ENCODE results near the gene CHRDL2. TPM values are rescaled to one million over a fixed set of nuclear protein-coding genes. Genes with fewer than 3 reads are reported as not detected.

Gene CHRDL2
- total RNA-seq, 1 experiment from 2014 or later = not detected

- DNase-seq (ENCODE audit: low read depth) = no peak
- in situ Hi-C loops (cut with HindIII; ENCODE audit: low pct_unique_long_range_greater_than_20kb, low sequenced_read_pairs) = no loop called here
These were observed 10.4 kb downstream of the CHRDL2 start for GRCh38 chr11:74720596-74721478.

DNA sequence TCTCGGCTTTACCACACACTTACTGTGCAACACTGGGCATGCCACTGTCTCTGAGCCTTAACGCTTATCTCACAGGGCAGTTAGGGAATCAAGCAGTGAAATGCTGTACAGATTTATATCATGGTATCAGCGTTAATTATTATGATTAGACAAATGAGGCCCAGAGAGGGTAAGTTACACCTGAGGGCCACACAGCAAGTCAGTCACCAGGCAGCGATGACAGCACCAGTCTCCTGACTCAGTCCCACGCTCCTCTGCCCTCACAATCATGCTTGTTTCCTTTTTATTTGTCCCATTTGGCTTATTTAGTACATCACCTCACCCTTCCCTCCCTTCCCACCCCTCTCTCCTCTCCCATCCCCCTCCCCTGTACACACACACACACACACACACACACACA lies 12.2 kb downstream of the CHRDL2 start:
- DNase-seq (ENCODE audit: low read depth) = no peak
- in situ Hi-C loops (cut with HindIII; ENCODE audit: low pct_unique_long_range_greater_than_20kb, low sequenced_read_pairs) = no loop called here

DNA sequence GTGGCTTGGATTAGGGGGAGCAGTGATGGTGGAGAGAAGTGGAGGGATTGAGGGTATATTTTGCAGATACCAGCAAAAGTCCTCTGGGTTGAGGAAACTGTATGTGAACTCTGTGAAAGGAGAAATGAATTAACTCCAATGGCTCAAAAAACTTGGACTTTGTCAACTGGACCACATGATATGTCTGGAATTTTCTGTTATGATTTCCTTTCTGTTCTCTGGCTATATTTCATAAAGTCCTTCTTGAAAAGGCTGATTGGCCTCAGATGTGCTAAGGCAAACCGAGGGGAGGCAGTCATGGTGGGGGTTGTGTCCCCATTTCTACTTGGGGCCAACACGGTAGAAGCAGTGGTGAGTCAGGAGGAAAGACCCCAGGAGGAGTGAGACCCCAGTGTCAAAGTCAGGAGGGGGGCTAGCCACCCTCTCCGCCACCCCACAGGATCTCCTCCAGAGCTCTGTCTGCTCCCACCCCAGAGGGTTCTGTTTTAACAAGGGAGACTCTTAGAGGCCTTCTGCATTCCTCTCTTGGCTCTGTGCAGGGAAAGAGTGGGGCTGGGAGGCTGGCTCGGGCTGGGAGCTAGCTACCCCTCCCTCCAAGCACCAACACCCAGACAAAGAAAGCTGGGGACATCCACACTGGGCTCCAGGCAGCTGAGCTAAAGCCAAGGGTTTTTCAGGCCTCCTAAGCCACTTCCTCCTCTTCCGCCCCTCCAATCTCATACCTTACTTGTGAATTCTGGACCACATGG lies 13.8 kb downstream of the CHRDL2 start:
- in situ Hi-C loops (cut with HindIII; ENCODE audit: low pct_unique_long_range_greater_than_20kb, low sequenced_read_pairs) = no loop called here

GRCh38 chr11:74714904-74715303 lies 16.3 kb downstream of the CHRDL2 start:
- DNase-seq (ENCODE audit: low read depth) = no peak
- in situ Hi-C loops (cut with HindIII; ENCODE audit: low pct_unique_long_range_greater_than_20kb, low sequenced_read_pairs) = no loop called here

More for the DNA sequence above, 13.8 kb downstream of the CHRDL2 start:
- DNase-seq (ENCODE audit: low read depth) = no peak

- DNase-seq (ENCODE audit: low read depth) = no peak
- in situ Hi-C loops (cut with HindIII; ENCODE audit: low pct_unique_long_range_greater_than_20kb, low sequenced_read_pairs) = no loop called here
These were observed 17.5 kb downstream of the CHRDL2 start for GRCh38 chr11:74713686-74714085.

- DNase-seq (ENCODE audit: low read depth) = no peak
- in situ Hi-C loops (cut with HindIII; ENCODE audit: low pct_unique_long_range_greater_than_20kb, low sequenced_read_pairs) = no loop called here
These were observed 20.8 kb downstream of the CHRDL2 start for GRCh38 chr11:74710281-74710938.

GRCh38 chr11:74709175-74709574 lies 22.1 kb downstream of the CHRDL2 start:
- DNase-seq (ENCODE audit: low read depth) = no peak
- in situ Hi-C loops (cut with HindIII; ENCODE audit: low pct_unique_long_range_greater_than_20kb, low sequenced_read_pairs) = no loop called here

DNA sequence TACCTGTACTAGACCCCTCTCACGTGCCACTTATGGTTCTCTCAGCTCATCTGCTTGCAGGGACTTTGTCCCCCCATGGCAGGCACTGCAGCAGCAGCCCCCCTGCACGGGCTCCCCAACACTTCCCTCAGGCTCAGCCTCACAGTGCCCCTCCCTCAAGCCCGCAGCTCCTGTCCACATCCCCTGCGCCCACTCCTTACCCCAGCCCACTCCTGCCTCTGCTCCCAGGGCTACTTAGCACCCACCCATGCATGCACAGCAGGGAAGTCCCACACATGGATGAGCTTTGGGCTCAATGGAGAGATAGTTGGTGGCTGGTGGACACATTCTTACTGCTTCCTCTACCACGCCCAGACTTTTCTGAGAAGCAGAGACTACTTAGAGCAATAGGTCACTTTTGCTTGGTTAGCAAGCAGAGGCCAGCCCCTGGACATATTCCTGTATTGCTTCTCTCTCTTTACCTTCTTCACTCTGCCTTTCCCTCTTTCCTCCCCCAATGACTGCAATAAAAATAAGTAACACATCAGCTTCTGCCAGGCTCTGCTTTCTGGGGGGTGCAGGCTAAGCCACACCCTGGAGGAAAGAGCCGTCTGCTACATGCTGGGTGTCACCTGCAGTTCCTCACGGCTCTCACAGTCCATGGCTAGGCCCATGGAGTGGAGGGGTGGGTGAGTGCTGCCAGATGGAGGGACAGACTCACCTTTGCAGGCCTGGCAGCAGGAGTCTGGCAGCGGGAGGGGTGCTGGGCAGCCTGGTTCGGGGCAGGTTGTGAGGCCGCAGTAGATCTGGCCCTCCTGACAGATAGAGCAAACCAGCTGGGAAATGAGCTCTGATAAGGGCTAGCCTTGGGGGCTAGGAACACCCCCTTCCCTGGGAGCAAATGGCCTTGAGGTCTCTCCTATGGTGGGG lies 23.4 kb downstream of the CHRDL2 start:
- in situ Hi-C loops (cut with HindIII; ENCODE audit: low pct_unique_long_range_greater_than_20kb, low sequenced_read_pairs) = no loop called here
- DNase-seq (ENCODE audit: low read depth) = no peak

DNA sequence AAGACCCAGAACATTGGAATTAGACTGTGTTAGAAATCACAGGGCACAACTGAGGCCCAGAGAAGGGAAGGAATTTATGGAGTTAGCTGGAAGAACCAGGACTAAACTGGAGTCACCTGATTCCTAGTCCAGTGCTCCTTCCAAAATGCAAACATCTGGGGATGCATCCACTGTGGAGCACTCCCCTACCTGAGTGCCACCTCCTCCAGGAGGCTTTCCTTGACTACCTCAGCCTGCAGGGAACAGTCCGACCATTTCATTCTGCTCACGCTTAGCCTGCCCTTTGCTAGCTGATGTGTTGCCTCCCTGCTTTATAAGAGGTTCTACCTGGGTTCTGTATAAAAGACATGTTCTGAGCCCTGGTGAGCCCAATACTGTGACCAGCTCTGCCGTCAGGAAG lies 24.0 kb downstream of the CHRDL2 start:
- in situ Hi-C loops (cut with HindIII; ENCODE audit: low pct_unique_long_range_greater_than_20kb, low sequenced_read_pairs) = no loop called here
- no peak for DNase-seq (ENCODE audit: low read depth)

DNA sequence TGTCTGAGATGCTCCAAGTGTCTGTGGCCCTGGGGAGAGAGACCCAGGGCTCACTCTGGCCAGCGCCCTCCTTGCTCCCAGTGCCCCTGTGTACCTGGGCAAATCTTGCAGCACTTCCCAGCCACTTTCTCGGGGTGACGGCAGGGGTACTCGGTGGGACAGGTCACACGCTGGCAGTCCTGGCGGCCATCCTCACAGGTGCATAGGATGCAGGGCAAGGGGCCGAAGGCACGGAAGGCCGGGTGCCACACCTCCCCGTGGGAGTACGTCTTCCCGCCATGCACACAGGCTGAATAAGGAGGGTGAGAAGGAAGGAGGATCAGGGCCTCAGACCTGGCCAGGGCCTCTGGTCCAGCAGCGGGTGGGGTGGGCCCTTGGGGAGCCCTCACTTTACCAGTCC lies 28.0 kb downstream of the CHRDL2 start:
- in situ Hi-C loops (cut with HindIII; ENCODE audit: low pct_unique_long_range_greater_than_20kb, low sequenced_read_pairs) = no loop called here
- DNase-seq (ENCODE audit: low read depth) = no peak

GRCh38 chr11:74702383-74703007 lies 28.7 kb downstream of the CHRDL2 start:
- in situ Hi-C loops (cut with HindIII; ENCODE audit: low pct_unique_long_range_greater_than_20kb, low sequenced_read_pairs) = no loop called here
- DNase-seq (ENCODE audit: low read depth) = peak; percentile 38

GRCh38 chr11:74701351-74701750 lies 29.9 kb downstream of the CHRDL2 start:
- DNase-seq (ENCODE audit: low read depth) = no peak
- in situ Hi-C loops (cut with HindIII; ENCODE audit: low pct_unique_long_range_greater_than_20kb, low sequenced_read_pairs) = no loop called here

- in situ Hi-C loops (cut with HindIII; ENCODE audit: low pct_unique_long_range_greater_than_20kb, low sequenced_read_pairs) = no loop called here
- no peak for DNase-seq (ENCODE audit: low read depth)
These were observed 31.4 kb downstream of the CHRDL2 start for GRCh38 chr11:74699615-74700396.

DNA sequence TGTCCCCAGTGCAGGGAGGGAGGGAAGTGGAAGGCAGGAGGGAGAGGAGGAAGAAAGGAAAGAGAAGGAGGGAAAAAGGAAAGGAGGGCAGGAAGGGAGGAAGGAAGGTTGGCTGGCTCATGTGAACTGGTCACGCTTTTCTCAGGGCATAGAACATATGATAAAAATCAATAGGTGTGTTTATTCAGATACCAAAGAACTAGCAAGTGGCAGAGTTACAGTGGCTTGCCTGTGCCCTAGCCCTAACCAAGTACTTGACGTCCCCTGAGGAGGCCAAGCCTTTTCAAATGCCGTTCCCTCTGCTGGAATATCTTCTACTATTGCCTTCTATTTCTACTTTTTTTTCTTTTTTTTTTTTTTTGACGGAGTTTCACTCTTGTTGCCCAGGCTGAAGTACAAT lies 33.5 kb downstream of the CHRDL2 start:
- in situ Hi-C loops (cut with HindIII; ENCODE audit: low pct_unique_long_range_greater_than_20kb, low sequenced_read_pairs) = no loop called here
- DNase-seq (ENCODE audit: low read depth) = no peak

- in situ Hi-C loops (cut with HindIII; ENCODE audit: low pct_unique_long_range_greater_than_20kb, low sequenced_read_pairs) = no loop called here
- DNase-seq (ENCODE audit: low read depth) = no peak
These were observed 34.1 kb downstream of the CHRDL2 start for GRCh38 chr11:74696939-74697675.

- in situ Hi-C loops (cut with HindIII; ENCODE audit: low pct_unique_long_range_greater_than_20kb, low sequenced_read_pairs) = no loop called here
- no peak for DNase-seq (ENCODE audit: low read depth)
These were observed 34.7 kb downstream of the CHRDL2 start for GRCh38 chr11:74696500-74696899.
